Neuronal stem cell (in vitro differentiated cells): ENCODE data around the gene CXCR6.

Experiments
- DNase-seq: peaks from one replicate; pipeline ENCODE4 v3.0.0-alpha.2; 2013; ENCODE audit warnings: low spot score
- H2AFZ ChIP-seq: one replicate; pipeline ENCODE4 v1.6.1; 2013; ENCODE audit warnings: mild to moderate bottlenecking, low read length, inconsistent platforms
- H2AK5ac ChIP-seq: 2 replicates; pipeline ENCODE4 v1.6.1; 2013; ENCODE audit warnings: low read depth, mild to moderate bottlenecking, inconsistent platforms, low read length, moderate library complexity, mixed read lengths
- H2BK120ac ChIP-seq: 2 replicates; pipeline ENCODE4 v1.6.1; 2013; ENCODE audit warnings: low read depth, mild to moderate bottlenecking, inconsistent platforms, low read length, moderate library complexity, mixed read lengths
- H2BK12ac ChIP-seq: one replicate; pipeline ENCODE4 v1.6.1; 2013; ENCODE audit warnings: low read length, inconsistent platforms
- H2BK15ac ChIP-seq: 2 replicates; pipeline ENCODE4 v1.6.1; 2013; ENCODE audit warnings: mild to moderate bottlenecking, low read length, inconsistent platforms, mixed read lengths
- H2BK5ac ChIP-seq: one replicate; pipeline ENCODE4 v1.6.1; 2013; ENCODE audit warnings: inconsistent platforms, mild to moderate bottlenecking, low read length, moderate library complexity
- H3K14ac ChIP-seq: one replicate; pipeline ENCODE4 v1.6.1; 2013; ENCODE audit warnings: low read length, inconsistent platforms
- H3K18ac ChIP-seq: 2 replicates; pipeline ENCODE4 v1.6.1; 2013; ENCODE audit warnings: low read length, inconsistent platforms
- H3K23ac ChIP-seq: 2 replicates; pipeline ENCODE4 v1.6.1; 2013; ENCODE audit warnings: low read depth, mild to moderate bottlenecking, mixed read lengths, low read length, inconsistent platforms; ENCODE audit not compliant: poor library complexity
- H3K27ac ChIP-seq: replicated peaks from 3 replicates; pipeline ENCODE4 v1.5.1; 2013; ENCODE audit warnings: low read length, inconsistent platforms
- H3K27me3 ChIP-seq, 3 experiments: 2 replicates each; pipeline ENCODE4 v1.6.1; 2013; ENCODE audit warnings: low read length in 3 of 3, mild to moderate bottlenecking in 2 of 3, inconsistent platforms in 1 of 3, low read depth in 1 of 3, mixed read lengths in 1 of 3, moderate library complexity in 1 of 3; ENCODE audit not compliant: control insufficient read depth in 3 of 3, insufficient read depth in 3 of 3
- H3K36me3 ChIP-seq, 2 donors: replicated peaks in 1 of 2; 2 replicates each; pipeline ENCODE4 v1.6.1; 2013; ENCODE audit warnings: low read length in 2 of 2; ENCODE audit not compliant: control insufficient read depth in 2 of 2, insufficient read depth in 2 of 2
- H3K4ac ChIP-seq: 2 replicates; pipeline ENCODE4 v1.6.1; 2013; ENCODE audit warnings: inconsistent platforms, mild to moderate bottlenecking, low read length, moderate library complexity
- H3K4me1 ChIP-seq, 2 donors: 1 replicate in 1 of 2; 2 replicates in 1 of 2; pipeline ENCODE4 v1.6.1; 2013; ENCODE audit warnings: low read length in 2 of 2, low read depth in 1 of 2; ENCODE audit not compliant: control insufficient read depth in 2 of 2, insufficient read depth in 1 of 2
- H3K4me2 ChIP-seq: one replicate; pipeline ENCODE4 v1.6.1; 2013; ENCODE audit warnings: mild to moderate bottlenecking, low read length, inconsistent platforms; ENCODE audit not compliant: insufficient read depth, poor library complexity, severe bottlenecking
- H3K4me3 ChIP-seq, 2 donors: 2 replicates each; pipeline ENCODE4 v1.5.1; 2013; ENCODE audit warnings: low read length in 2 of 2, mild to moderate bottlenecking in 2 of 2, inconsistent platforms in 1 of 2, moderate library complexity in 1 of 2
- H3K79me1 ChIP-seq: one replicate; pipeline ENCODE4 v1.6.1; 2013; ENCODE audit warnings: low read depth, mild to moderate bottlenecking, inconsistent platforms, low read length, moderate library complexity
- H3K9ac ChIP-seq: one replicate; pipeline ENCODE4 v1.6.1; 2013; ENCODE audit warnings: mild to moderate bottlenecking, low read depth, low read length, inconsistent platforms; ENCODE audit not compliant: poor library complexity
- H3K9me3 ChIP-seq, 2 donors: replicated peaks in 1 of 2; 2 replicates each; pipeline versions ENCODE3 to v1.6.1; 2013; ENCODE audit warnings: low read length in 2 of 2, mild to moderate bottlenecking in 2 of 2, inconsistent platforms in 1 of 2, low read depth in 1 of 2, mixed read lengths in 1 of 2, moderate library complexity in 1 of 2; ENCODE audit not compliant: control insufficient read depth in 2 of 2, insufficient read depth in 1 of 2
- H4K8ac ChIP-seq: one replicate; pipeline ENCODE4 v1.6.1; 2013; ENCODE audit warnings: low read depth, mild to moderate bottlenecking, inconsistent platforms, low read length, moderate library complexity
- H4K91ac ChIP-seq: one replicate; pipeline ENCODE4 v1.6.1; 2013; ENCODE audit warnings: low read length, low read depth, mild to moderate bottlenecking, inconsistent platforms; ENCODE audit not compliant: poor library complexity
- WGBS, 2 donors: extraction: QIAGEN DNeasy Blood & Tissue Kit; methylation state at CpG; one replicate each; pipeline ENCODE4 v1.1.7; 2013; ENCODE audit warnings: missing lambda C conversion rate in 2 of 2, mixed read lengths in 1 of 2; ENCODE audit not compliant: insufficient read length in 2 of 2, insufficient replicate concordance in 1 of 2; ENCODE audit errors: extremely low coverage in 2 of 2; 5-methylcytosine and 5-hydroxymethylcytosine counted together

The CXCR6 gene

GRCh38 chr3:45908761-45909160 is 34.5 kb upstream of the CXCR6 start:
- no CpG with 5 or more reads among the region's 7 CpGs for WGBS, 2 donors

DNA sequence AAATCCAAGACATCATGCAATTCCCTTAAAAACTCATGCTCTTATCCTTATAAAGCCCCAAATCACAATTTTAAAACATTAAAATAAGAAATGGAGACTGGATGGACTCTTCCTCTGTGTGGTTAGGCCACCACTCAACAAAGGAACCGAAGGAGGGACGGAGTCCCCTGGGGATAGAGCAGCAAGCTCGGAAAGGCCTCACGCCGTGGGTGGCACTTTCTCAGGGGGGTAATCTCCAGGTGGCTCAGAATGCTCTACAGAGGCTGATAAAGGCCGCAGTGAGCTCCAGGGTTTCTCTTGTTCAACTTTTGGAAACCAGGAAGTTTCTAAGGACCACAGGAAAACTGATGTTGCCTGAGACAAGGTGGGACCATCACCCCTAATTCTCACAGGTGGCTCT is 33.7 kb upstream of the CXCR6 start:
- Histone ChIP-seq H4K91ac (no peak overlapping the region), H3K4me2 (no peak overlapping the region), H3K79me1 (no peaks in the 10 kb centered on the region), H3K9ac (no peak overlapping the region), H3K4ac (no peak overlapping the region), H2BK12ac (no peak overlapping the region), H3K27me3 (no peaks in the 10 kb centered on the region), H2BK5ac (no peak overlapping the region), H3K4me3 (no peak overlapping the region), H3K4me1 (no peaks in the 10 kb centered on the region), H3K23ac (no peak overlapping the region), H3K27ac (no peak overlapping the region), H3K14ac (no peak overlapping the region), H3K18ac (no peak overlapping the region), H3K9me3 (no peaks in the 10 kb centered on the region), H4K8ac (no peak overlapping the region), H2BK120ac (no peak overlapping the region), H2AK5ac (no peak overlapping the region), H2BK15ac (no peak overlapping the region), H3K36me3 (no peaks in the 10 kb centered on the region), H2AFZ (no peak overlapping the region)
- no CpG with 5 or more reads among the region's 6 CpGs for WGBS, 2 donors
- no peak for DNase-seq

More at GRCh38 chr3:45908761-45909160, 34.5 kb upstream of the CXCR6 start:
- no peak overlapping the region for H2BK5ac ChIP-seq
- DNase-seq = no peak
- no peak overlapping the region for H4K91ac ChIP-seq
- H3K9me3 ChIP-seq = no peaks in the 10 kb centered on the region
- H3K14ac ChIP-seq = no peak overlapping the region
- no peak overlapping the region for H2AK5ac ChIP-seq
- no peak overlapping the region for H2BK120ac ChIP-seq
- H3K9ac ChIP-seq = no peak overlapping the region
- H3K27me3 ChIP-seq = no peaks in the 10 kb centered on the region
- no peak overlapping the region for H2AFZ ChIP-seq
- no peak overlapping the region for H2BK12ac ChIP-seq
- no peak overlapping the region for H3K18ac ChIP-seq
- no peak overlapping the region for H3K27ac ChIP-seq
- no peaks in the 10 kb centered on the region for H3K36me3 ChIP-seq
- no peak overlapping the region for H2BK15ac ChIP-seq
- H3K4me1 ChIP-seq = no peaks in the 10 kb centered on the region
- H3K4me3 ChIP-seq = no peak overlapping the region
- H4K8ac ChIP-seq = no peak overlapping the region
- no peaks in the 10 kb centered on the region for H3K79me1 ChIP-seq
- H3K4ac ChIP-seq = no peak overlapping the region
- no peak overlapping the region for H3K23ac ChIP-seq
- no peak overlapping the region for H3K4me2 ChIP-seq

DNA sequence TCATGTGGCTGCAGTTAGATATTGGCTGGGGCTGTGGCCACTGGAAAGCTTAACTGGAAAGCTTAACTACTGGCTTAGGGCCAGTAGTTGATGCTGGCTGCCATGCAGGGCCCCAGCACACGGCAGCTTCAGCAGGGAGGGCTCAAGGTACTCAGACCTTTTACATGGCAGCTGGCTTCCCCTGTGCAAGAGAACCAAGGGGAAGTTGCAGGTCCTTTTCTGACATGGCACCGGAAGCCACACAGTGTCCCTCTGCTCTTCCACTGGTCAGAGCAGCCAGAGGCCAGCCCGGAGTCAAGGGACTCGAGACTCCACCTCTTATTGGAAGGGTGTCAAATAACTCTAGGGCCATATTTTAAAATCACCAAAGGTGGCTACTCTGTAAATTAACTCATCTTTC is 32.4 kb upstream of the CXCR6 start:
- no peak overlapping the region for H3K9ac ChIP-seq
- WGBS, 2 donors = no CpG with 5 or more reads among the region's 4 CpGs
- no peak overlapping the region for H3K4me2 ChIP-seq
- no peak overlapping the region for H2BK12ac ChIP-seq
- no peak for DNase-seq
- no peak overlapping the region for H3K18ac ChIP-seq
- no peak overlapping the region for H3K4ac ChIP-seq
- peaks cover 6 to 7% of the 10 kb centered on the region in 2 donors for H3K4me1 ChIP-seq
- no peaks in the 10 kb centered on the region for H3K27me3 ChIP-seq
- no peak overlapping the region for H4K91ac ChIP-seq
- H2AFZ ChIP-seq = no peak overlapping the region
- H2AK5ac ChIP-seq = no peak overlapping the region
- H2BK15ac ChIP-seq = no peak overlapping the region
- no peak overlapping the region for H3K23ac ChIP-seq
- no peak overlapping the region for H2BK120ac ChIP-seq
- no peak overlapping the region for H3K27ac ChIP-seq
- H3K79me1 ChIP-seq = no peaks in the 10 kb centered on the region
- H4K8ac ChIP-seq = no peak overlapping the region
- H3K14ac ChIP-seq = no peak overlapping the region
- no peak overlapping the region for H2BK5ac ChIP-seq
- no peak overlapping the region for H3K4me3 ChIP-seq
- H3K36me3 ChIP-seq = no peaks in the 10 kb centered on the region
- no peaks in the 10 kb centered on the region for H3K9me3 ChIP-seq

GRCh38 chr3:45911511-45912226 is 31.6 kb upstream of the CXCR6 start:
- no peak overlapping the region for H3K9ac ChIP-seq
- H3K4me2 ChIP-seq = no peak overlapping the region
- WGBS, 2 donors = no CpG with 5 or more reads among the region's 11 CpGs
- no peak overlapping the region for H3K27ac ChIP-seq
- H3K27me3 ChIP-seq = no peaks in the 10 kb centered on the region
- H2BK120ac ChIP-seq = no peak overlapping the region
- H2BK12ac ChIP-seq = no peak overlapping the region
- H3K23ac ChIP-seq = no peak overlapping the region
- no peak overlapping the region for H3K4ac ChIP-seq
- no peak overlapping the region for H3K18ac ChIP-seq
- H2AK5ac ChIP-seq = no peak overlapping the region
- no peaks in the 10 kb centered on the region for H3K36me3 ChIP-seq
- no peak overlapping the region for H2AFZ ChIP-seq
- no peak overlapping the region for H4K8ac ChIP-seq
- no peak overlapping the region for H2BK5ac ChIP-seq
- no peak overlapping the region for H3K4me3 ChIP-seq
- peaks cover 9 to 10% of the 10 kb centered on the region in 2 donors for H3K4me1 ChIP-seq
- no peaks in the 10 kb centered on the region for H3K9me3 ChIP-seq
- H2BK15ac ChIP-seq = no peak overlapping the region
- H4K91ac ChIP-seq = no peak overlapping the region
- H3K79me1 ChIP-seq = no peaks in the 10 kb centered on the region
- DNase-seq = no peak
- no peak overlapping the region for H3K14ac ChIP-seq
